ENCODE data around the gene DAAM2.

- TF ChIP-seq ARNT (IDR thresholded peaks at IDR 0.05) (no peak), NFRKB (IDR thresholded peaks at IDR 0.05) (no peak), ELF4 (IDR thresholded peaks at IDR 0.05) (no peak)
These were observed 142.1 kb downstream of the DAAM2 start, which contains the start of gene MOCS1 for GRCh38 chr6:39934131-39934757.
